Measurements from ENCODE around the gene ATP5IF1. TPM values are rescaled to one million over a fixed set of nuclear protein-coding genes. Genes with fewer than 3 reads are reported as not detected.

The ATP5IF1 gene
- total RNA-seq, result 37.8 and 58.9 TPM in 2 replicates

GRCh38 chr1:28235755-28236655, at the start of gene ATP5IF1:
Gene ATP5IF1, plus strand, starts transcription at chr1:28236124. Its CDS starts 60 bp downstream, at chr1:28236184.

GRCh38 chr1:28232558-28233263, 3.2 kb upstream of the ATP5IF1 start, which contains the start of gene DNAJC8:
Gene DNAJC8, minus strand, starts transcription at chr1:28233029. Its CDS starts 31 bp downstream, at chr1:28232998.

GRCh38 chr1:28259252-28259933, 23.5 kb downstream of the ATP5IF1 start, which contains the start of gene SESN2:
Gene SESN2, plus strand, starts transcription at chr1:28259518. Its CDS starts 330 bp downstream, at chr1:28259848.

Other genes starting within 250 kb of the ATP5IF1 start
- 15.4 and 20.6 TPM in 2 replicates for gene EYA3, start 147.5 kb upstream of the ATP5IF1 start, total RNA-seq
- 0.12 and 0.16 TPM in 2 replicates for gene PTAFR, start 59.4 kb upstream of the ATP5IF1 start, total RNA-seq
- gene DNAJC8, start 3.1 kb upstream of the ATP5IF1 start, total RNA-seq, result 44.5 and 51.7 TPM in 2 replicates
- 26.2 and 30.3 TPM in 2 replicates for gene SESN2, start 23.4 kb downstream of the ATP5IF1 start, total RNA-seq
- gene MED18, start 92.9 kb downstream of the ATP5IF1 start, total RNA-seq, result 18.2 and 22.2 TPM in 2 replicates
- 14.8 and 16.2 TPM in 2 replicates for gene PHACTR4, start 133.6 kb downstream of the ATP5IF1 start, total RNA-seq